GM12891 (cell line): ENCODE measurements around the gene GALM.

Source experiments
- POLR2A ChIP-seq: IDR thresholded peaks from 2 replicates; pipeline ENCODE4 v1.6.1; 2011; ENCODE audit warnings: low read depth, low read length, control low read depth
- POLR2AphosphoS5 ChIP-seq: IDR thresholded peaks from 2 replicates; pipeline ENCODE4 v1.6.1; 2011; ENCODE audit warnings: low read depth, low read length, control low read depth
- POU2F2 ChIP-seq: IDR thresholded peaks from 2 replicates; pipeline ENCODE4 v1.6.1; 2011; ENCODE audit warnings: low read depth, mild to moderate bottlenecking, control low read depth, low read length, moderate library complexity
- SPI1 ChIP-seq: IDR thresholded peaks from 2 replicates; pipeline ENCODE4 v1.6.1; 2011; ENCODE audit warnings: low read depth, low read length, control low read depth
- TAF1 ChIP-seq: IDR thresholded peaks from 2 replicates; pipeline ENCODE4 v1.6.1; 2011; ENCODE audit warnings: low read depth, low read length, control low read depth

DNA sequence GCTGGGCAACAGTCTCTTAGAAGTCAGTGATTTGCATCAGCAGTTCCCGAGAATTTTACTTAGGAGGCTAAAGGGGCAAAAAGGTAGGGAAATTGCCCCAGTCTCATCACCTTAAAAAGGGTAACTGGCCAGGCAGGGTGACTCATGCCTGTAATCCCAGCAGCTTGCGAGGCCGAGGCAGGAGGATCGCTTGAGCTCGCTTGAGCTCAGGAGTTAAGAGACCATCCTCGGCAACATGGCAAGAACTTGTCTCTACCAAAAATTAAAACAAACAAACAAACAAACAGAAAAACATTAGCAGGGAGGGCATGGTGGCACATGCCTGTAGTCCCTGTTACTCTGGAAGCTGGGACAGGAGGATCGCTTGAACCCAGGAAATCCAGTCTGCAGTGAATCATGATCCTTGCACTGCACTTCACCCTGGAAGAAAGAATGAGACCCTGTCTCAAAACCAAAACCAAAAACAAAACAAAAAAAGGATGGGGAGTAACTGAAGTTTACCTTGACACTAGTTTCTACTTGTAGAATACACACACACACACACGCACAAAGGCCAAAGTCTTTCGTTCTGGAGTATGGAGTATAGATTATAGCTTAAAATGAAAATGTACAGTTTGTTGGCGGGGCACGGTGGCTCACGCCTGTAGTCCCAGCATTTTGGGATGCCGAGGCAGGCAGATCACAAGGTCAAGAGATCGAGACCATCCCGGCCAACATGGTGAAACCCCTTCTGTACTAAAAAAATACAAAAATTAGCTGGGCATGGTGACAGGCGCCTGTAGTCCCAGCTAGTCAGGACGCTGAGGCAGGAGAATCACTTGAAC is 109.4 kb downstream of the GALM start:
- no peak for TF ChIP-seq POLR2A
- no peak for TF ChIP-seq TAF1
- TF ChIP-seq POLR2AphosphoS5, result no peak
- no peak for TF ChIP-seq SPI1
- no peak for TF ChIP-seq POU2F2
